ENCODE results near the gene KLHL22.
"Not testable (repeated sequence)": the region's sequence is repeated elsewhere in the genome, so short reads cannot be mapped to it uniquely, and the experiment has no call there.

Gene KLHL22

GRCh38 chr22:20487715-20488114 is 7.9 kb downstream of the KLHL22 start:
- H3K4me3 ChIP-seq (ENCODE audit: low read depth, low read length) = no peak overlapping the region
- POLR2A ChIA-PET = no interaction called here
- CTCF ChIA-PET = no interaction called here
- no peak for TF ChIP-seq CTCF (IDR thresholded peaks at IDR 0.05; ENCODE audit: insufficient read depth, low read length, missing control alignments)
- DNase-seq (ENCODE audit: low read depth, low spot score) = no peak

- CTCF ChIA-PET = no interaction called here
- TF ChIP-seq CTCF (IDR thresholded peaks at IDR 0.05; ENCODE audit: insufficient read depth, low read length, missing control alignments) = no peak
- POLR2A ChIA-PET = no interaction called here
- no peak overlapping the region for H3K4me3 ChIP-seq (ENCODE audit: low read depth, low read length)
- DNase-seq (ENCODE audit: low read depth, low spot score) = no peak
Measured at GRCh38 chr22:20486229-20486628, 9.4 kb downstream of the KLHL22 start.

GRCh38 chr22:20484948-20485683 is 10.5 kb downstream of the KLHL22 start:
- TF ChIP-seq CTCF (IDR thresholded peaks at IDR 0.05; ENCODE audit: insufficient read depth, low read length, missing control alignments) = no peak
- H3K4me3 ChIP-seq (ENCODE audit: low read depth, low read length) = no peak overlapping the region
- no peak for DNase-seq (ENCODE audit: low read depth, low spot score)
- ChIA-PET CTCF (no interaction called here), POLR2A (no interaction called here)

- no peak for DNase-seq (ENCODE audit: low read depth, low spot score)
- TF ChIP-seq CTCF (IDR thresholded peaks at IDR 0.05; ENCODE audit: insufficient read depth, low read length, missing control alignments) = no peak
- CTCF ChIA-PET = interaction anchor here (1.3 to 2.0 kb wide), 3 partner anchors 20 to 80 kb away, joined by 3 to 7 read pairs (median 4); no protein-coding TSS in a partner anchor
- no peak overlapping the region for H3K4me3 ChIP-seq (ENCODE audit: low read depth, low read length)
- POLR2A ChIA-PET = no interaction called here
Measured at GRCh38 chr22:20483771-20484170, 11.8 kb downstream of the KLHL22 start.

- POLR2A ChIA-PET; H3K4me3 ChIP-seq (ENCODE audit: low read depth, low read length); DNase-seq (ENCODE audit: low read depth, low spot score): not testable (repeated sequence)
- CTCF ChIA-PET = interaction anchor here (0.6 to 2.0 kb wide), 4 partner anchors 19 to 80 kb away, joined by 3 to 7 read pairs (median 4); no protein-coding TSS in a partner anchor
Measured at GRCh38 chr22:20483143-20483506, 12.5 kb downstream of the KLHL22 start.

GRCh38 chr22:20479612-20480196 is 15.9 kb downstream of the KLHL22 start:
- ChIA-PET POLR2A (no interaction called here), CTCF (interaction anchor here (0.8 to 2.0 kb wide), 2 partner anchors 61 to 265 kb away, joined by 3 to 4 read pairs; no protein-coding TSS in a partner anchor)
- no peak for TF ChIP-seq CTCF (IDR thresholded peaks at IDR 0.05; ENCODE audit: insufficient read depth, low read length, missing control alignments)
- DNase-seq (ENCODE audit: low read depth, low spot score) = no peak
- no peak overlapping the region for H3K4me3 ChIP-seq (ENCODE audit: low read depth, low read length)

- DNase-seq (ENCODE audit: low read depth, low spot score); H3K4me3 ChIP-seq (ENCODE audit: low read depth, low read length); POLR2A ChIA-PET: not testable (repeated sequence)
- CTCF ChIA-PET = interaction anchor here (1.4 kb wide), 1 partner anchor 24 kb away, joined by 3 read pairs; no protein-coding TSS in a partner anchor
Measured at GRCh38 chr22:20478059-20478458, 17.5 kb downstream of the KLHL22 start.

GRCh38 chr22:20475569-20475968 is 20.0 kb downstream of the KLHL22 start:
- CTCF ChIA-PET; DNase-seq (ENCODE audit: low read depth, low spot score); POLR2A ChIA-PET; H3K4me3 ChIP-seq (ENCODE audit: low read depth, low read length): not testable (repeated sequence)
